ENCODE data around the gene STXBP2. TPM values are rescaled to one million over a fixed set of nuclear protein-coding genes. Genes with fewer than 3 reads are reported as not detected.

STXBP2 gene
- polyA plus RNA-seq, 1 of the 3 experiments (the other 2 are of a cell fraction), result 4.7 TPM

DNA sequence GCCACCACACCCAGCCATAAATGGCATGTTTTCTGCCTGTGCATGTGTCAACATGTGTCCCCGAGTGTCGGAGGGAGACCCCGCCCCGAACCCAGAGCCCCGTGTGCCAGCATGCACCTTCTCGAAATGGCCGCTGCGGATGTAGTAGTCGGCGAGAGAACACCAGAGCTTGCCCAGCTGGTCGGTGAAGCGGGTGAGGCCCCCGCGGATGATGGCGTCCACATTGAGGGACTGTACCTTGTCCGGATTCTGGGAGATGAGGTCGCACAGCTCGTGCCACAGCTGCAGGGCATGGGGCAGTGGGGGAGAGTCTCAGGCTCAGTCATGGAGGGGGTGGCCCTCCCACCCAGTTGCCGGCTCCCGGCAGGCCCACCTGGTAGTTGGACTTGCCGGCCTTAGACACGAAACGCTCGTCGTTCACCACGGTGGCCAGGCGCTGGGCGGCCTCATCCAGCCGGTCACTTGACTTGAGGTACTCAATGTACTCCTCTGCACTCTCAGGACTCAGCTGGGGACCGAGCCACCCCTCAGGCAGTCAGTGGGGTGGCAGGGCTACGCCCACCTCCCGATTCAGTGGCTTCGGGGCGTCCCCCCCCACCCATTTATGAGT, 11.0 kb upstream of the STXBP2 start:
- no peak overlapping the region for H3K4me2 ChIP-seq
- no peaks in the 10 kb centered on the region for H3K27me3 ChIP-seq (ENCODE audit: insufficient read depth)
- no peaks in the 10 kb centered on the region for H3K9me2 ChIP-seq
- no peaks in the 10 kb centered on the region for H3F3A ChIP-seq (replicated peaks; ENCODE audit: insufficient read depth)
- H3K4me3 ChIP-seq (ENCODE audit: low read depth in 2 of 2, low read length in 1 of 2), result no peak overlapping the region
- H3K27ac ChIP-seq (ENCODE audit: low read depth in 2 of 2, low read length in 1 of 2), result no peak overlapping the region
- peaks cover 8 to 20% of the 10 kb centered on the region in 2 experiments; a peak in 2 of 4 replicates for H3K4me1 ChIP-seq (ENCODE audit: control insufficient read depth in 1 of 2, insufficient read depth in 2 of 2, low read depth in 1 of 2, low read length in 1 of 2)
- H3K9me3 ChIP-seq, result no peaks in the 10 kb centered on the region
- H4K20me1 ChIP-seq (ENCODE audit: insufficient read depth), result 0 out of 2 replicates have a peak, but pooled peaks cover 5% of the 10 kb centered on the region
- ChIA-PET POLR2A (no interaction called here), CTCF (interaction anchor here (2.0 to 2.2 kb wide), 2 partner anchors 26 to 55 kb away, joined by 6 read pairs; partner anchors contain the start of gene TRAPPC5)
- H2AFZ ChIP-seq (ENCODE audit: low read depth), result no peak overlapping the region
- 93% methylated on average over 15 of the region's 34 CpGs for WGBS (ENCODE audit: low lambda C conversion rate)
- no peak for TF ChIP-seq CHD2 (IDR thresholded peaks at IDR 0.05; ENCODE audit: low read length, partially characterized antibody)
- TF ChIP-seq, protein P1, sequence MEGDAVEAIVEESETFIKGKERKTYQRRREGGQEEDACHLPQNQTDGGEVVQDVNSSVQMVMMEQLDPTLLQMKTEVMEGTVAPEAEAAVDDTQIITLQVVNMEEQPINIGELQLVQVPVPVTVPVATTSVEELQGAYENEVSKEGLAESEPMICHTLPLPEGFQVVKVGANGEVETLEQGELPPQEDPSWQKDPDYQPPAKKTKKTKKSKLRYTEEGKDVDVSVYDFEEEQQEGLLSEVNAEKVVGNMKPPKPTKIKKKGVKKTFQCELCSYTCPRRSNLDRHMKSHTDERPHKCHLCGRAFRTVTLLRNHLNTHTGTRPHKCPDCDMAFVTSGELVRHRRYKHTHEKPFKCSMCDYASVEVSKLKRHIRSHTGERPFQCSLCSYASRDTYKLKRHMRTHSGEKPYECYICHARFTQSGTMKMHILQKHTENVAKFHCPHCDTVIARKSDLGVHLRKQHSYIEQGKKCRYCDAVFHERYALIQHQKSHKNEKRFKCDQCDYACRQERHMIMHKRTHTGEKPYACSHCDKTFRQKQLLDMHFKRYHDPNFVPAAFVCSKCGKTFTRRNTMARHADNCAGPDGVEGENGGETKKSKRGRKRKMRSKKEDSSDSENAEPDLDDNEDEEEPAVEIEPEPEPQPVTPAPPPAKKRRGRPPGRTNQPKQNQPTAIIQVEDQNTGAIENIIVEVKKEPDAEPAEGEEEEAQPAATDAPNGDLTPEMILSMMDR (IDR thresholded peaks at IDR 0.05), result no peak
- TF ChIP-seq TCF12 (IDR thresholded peaks at IDR 0.05), result no peak
- TF ChIP-seq EZH2phosphoT487 (IDR thresholded peaks at IDR 0.05; ENCODE audit: borderline replicate concordance, low read depth), result no peak
- TF ChIP-seq RFX5 (IDR thresholded peaks at IDR 0.05; ENCODE audit: low read length), result no peak
- TF ChIP-seq, protein P2, sequence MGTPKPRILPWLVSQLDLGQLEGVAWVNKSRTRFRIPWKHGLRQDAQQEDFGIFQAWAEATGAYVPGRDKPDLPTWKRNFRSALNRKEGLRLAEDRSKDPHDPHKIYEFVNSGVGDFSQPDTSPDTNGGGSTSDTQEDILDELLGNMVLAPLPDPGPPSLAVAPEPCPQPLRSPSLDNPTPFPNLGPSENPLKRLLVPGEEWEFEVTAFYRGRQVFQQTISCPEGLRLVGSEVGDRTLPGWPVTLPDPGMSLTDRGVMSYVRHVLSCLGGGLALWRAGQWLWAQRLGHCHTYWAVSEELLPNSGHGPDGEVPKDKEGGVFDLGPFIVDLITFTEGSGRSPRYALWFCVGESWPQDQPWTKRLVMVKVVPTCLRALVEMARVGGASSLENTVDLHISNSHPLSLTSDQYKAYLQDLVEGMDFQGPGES (IDR thresholded peaks at IDR 0.05; ENCODE audit: low read depth, low read length), result no peak
- TF ChIP-seq FOXJ3 (CRISPR knock-in tag; IDR thresholded peaks at IDR 0.05), result no peak
- no peak for TF ChIP-seq EP300 (IDR thresholded peaks at IDR 0.05; ENCODE audit: borderline replicate concordance in 1 of 2, low read depth in 1 of 2, low read length in 1 of 2)
- no peak for TF ChIP-seq GATA2 (CRISPR knock-in tag; IDR thresholded peaks at IDR 0.05)
- TF ChIP-seq MXI1 (IDR thresholded peaks at IDR 0.05; ENCODE audit: low read depth, low read length), result no peak
- TF ChIP-seq YY1 (IDR thresholded peaks at IDR 0.05; ENCODE audit: low read depth), result no peak
- TF ChIP-seq, protein P3, sequence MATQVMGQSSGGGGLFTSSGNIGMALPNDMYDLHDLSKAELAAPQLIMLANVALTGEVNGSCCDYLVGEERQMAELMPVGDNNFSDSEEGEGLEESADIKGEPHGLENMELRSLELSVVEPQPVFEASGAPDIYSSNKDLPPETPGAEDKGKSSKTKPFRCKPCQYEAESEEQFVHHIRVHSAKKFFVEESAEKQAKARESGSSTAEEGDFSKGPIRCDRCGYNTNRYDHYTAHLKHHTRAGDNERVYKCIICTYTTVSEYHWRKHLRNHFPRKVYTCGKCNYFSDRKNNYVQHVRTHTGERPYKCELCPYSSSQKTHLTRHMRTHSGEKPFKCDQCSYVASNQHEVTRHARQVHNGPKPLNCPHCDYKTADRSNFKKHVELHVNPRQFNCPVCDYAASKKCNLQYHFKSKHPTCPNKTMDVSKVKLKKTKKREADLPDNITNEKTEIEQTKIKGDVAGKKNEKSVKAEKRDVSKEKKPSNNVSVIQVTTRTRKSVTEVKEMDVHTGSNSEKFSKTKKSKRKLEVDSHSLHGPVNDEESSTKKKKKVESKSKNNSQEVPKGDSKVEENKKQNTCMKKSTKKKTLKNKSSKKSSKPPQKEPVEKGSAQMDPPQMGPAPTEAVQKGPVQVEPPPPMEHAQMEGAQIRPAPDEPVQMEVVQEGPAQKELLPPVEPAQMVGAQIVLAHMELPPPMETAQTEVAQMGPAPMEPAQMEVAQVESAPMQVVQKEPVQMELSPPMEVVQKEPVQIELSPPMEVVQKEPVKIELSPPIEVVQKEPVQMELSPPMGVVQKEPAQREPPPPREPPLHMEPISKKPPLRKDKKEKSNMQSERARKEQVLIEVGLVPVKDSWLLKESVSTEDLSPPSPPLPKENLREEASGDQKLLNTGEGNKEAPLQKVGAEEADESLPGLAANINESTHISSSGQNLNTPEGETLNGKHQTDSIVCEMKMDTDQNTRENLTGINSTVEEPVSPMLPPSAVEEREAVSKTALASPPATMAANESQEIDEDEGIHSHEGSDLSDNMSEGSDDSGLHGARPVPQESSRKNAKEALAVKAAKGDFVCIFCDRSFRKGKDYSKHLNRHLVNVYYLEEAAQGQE (IDR thresholded peaks at IDR 0.05; ENCODE audit: low read depth, low read length), result no peak
- TF ChIP-seq, protein P4, sequence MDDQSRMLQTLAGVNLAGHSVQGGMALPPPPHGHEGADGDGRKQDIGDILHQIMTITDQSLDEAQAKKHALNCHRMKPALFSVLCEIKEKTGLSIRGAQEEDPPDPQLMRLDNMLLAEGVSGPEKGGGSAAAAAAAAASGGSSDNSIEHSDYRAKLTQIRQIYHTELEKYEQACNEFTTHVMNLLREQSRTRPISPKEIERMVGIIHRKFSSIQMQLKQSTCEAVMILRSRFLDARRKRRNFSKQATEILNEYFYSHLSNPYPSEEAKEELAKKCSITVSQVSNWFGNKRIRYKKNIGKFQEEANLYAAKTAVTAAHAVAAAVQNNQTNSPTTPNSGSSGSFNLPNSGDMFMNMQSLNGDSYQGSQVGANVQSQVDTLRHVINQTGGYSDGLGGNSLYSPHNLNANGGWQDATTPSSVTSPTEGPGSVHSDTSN (IDR thresholded peaks at IDR 0.05), result no peak
- H3K9ac ChIP-seq, result no peak overlapping the region
- DNase-seq, result no peak
- peaks cover 46% of the 10 kb centered on the region for H3K79me2 ChIP-seq (ENCODE audit: insufficient read depth)
- peaks cover 3 to 48% of the 10 kb centered on the region in 2 experiments for H3K36me3 ChIP-seq (replicated peaks in 1 of 2; ENCODE audit: control insufficient read depth in 1 of 2, insufficient read depth in 2 of 2, low read length in 1 of 2)
